Measurements from ENCODE around the gene ITGA1.

- TF ChIP-seq POLR2AphosphoS5 (IDR thresholded peaks at IDR 0.05; ENCODE audit: low read depth, low read length) (no peak), POLR2A (IDR thresholded peaks at IDR 0.05; ENCODE audit: low read depth, low read length) (no peak), TAF1 (IDR thresholded peaks at IDR 0.05; ENCODE audit: borderline replicate concordance, low read depth, low read length) (no peak)
These were observed 51.6 kb downstream of the ITGA1 start for GRCh38 chr5:52839285-52839684.
